IPS DF 6.9 (cell line): ENCODE results near the gene EEF1AKMT3.

ENCODE experiments used
- DNase-seq: peaks from one replicate; pipeline ENCODE4 v3.0.0-alpha.2; 2013; ENCODE audit warnings: low read depth, low spot score
- H3K27ac ChIP-seq: one replicate; pipeline ENCODE4 v1.5.1; 2013; ENCODE audit warnings: low read length, control low read depth
- H3K27me3 ChIP-seq: 2 replicates; pipeline ENCODE4 v1.6.1; 2013; ENCODE audit warnings: mild to moderate bottlenecking, low read length; ENCODE audit not compliant: control insufficient read depth, insufficient read depth
- H3K36me3 ChIP-seq: 2 replicates; pipeline ENCODE4 v1.6.1; 2013; ENCODE audit warnings: low read length; ENCODE audit not compliant: control insufficient read depth, insufficient read depth
- H3K4me1 ChIP-seq: 2 replicates; pipeline ENCODE4 v1.6.1; 2013; ENCODE audit warnings: low read length; ENCODE audit not compliant: control insufficient read depth, insufficient read depth
- H3K4me3 ChIP-seq: 2 replicates; pipeline ENCODE4 v1.5.1; 2013; ENCODE audit warnings: mild to moderate bottlenecking, low read length
- H3K9me3 ChIP-seq: 2 replicates; pipeline ENCODE4 v1.6.1; 2013; ENCODE audit warnings: low read length, inconsistent platforms; ENCODE audit not compliant: control insufficient read depth, insufficient read depth
- WGBS: extraction: QIAGEN DNeasy Blood & Tissue Kit; methylation state at CpG from one replicate; pipeline ENCODE4 v1.1.7; 2013; ENCODE audit warnings: mixed read lengths, missing lambda C conversion rate; ENCODE audit not compliant: insufficient read length, insufficient coverage; 5-methylcytosine and 5-hydroxymethylcytosine counted together

EEF1AKMT3 gene

DNA sequence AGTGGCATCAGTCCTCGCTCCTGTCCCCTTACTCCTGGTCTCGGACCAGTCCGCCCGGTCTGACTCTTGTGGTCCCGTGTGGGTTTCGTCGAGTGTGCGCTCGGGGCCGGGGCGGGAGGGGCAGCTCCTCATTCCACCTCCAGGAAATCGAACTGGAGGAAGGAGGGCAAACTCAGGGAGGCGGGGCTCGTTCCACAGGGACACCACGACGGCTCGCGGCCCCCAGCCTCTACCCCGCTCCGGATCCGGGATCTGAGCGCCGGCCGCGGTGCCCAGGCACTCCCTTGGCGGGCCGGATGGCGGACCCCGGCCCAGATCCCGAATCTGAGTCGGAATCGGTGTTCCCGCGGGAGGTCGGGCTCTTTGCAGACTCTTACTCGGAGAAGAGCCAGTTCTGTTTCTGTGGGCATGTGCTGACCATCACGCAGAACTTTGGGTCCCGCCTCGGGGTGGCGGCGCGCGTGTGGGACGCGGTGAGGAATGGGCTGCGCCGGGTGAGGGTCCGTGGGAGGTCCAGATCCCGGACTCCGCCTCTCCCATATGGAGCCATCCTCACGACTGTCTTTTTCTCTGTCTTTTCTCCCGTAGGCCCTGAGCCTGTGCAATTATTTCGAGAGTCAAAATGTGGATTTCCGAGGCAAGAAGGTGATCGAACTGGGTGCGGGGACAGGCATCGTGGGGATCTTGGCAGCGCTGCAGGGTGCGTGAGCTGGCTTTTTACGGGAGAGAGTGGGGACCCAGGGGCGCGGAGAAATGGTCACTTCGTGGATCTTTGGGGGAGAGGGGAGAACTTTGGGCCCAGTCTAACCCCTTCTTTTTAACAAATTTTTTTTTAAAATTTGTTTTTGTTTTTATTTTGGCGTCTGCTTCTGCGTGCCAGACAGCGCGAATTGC, at the start of gene EEF1AKMT3:
Gene EEF1AKMT3, plus strand, starts transcription at position 186 of the 894 bp plus-strand sequence. Its CDS starts 111 bp downstream, at position 297.
- H3K4me1 ChIP-seq, result peaks cover 1% of the 10 kb centered on the region; the same call in 1 of the 2 replicates
- H3K9me3 ChIP-seq, result no peaks in the 10 kb centered on the region
- peak within 1 kb of the TSS; percentile 85 for H3K4me3 ChIP-seq
- no peak within 1 kb of the TSS for H3K27ac ChIP-seq
- no peak for DNase-seq
- peaks cover 7% of the 10 kb centered on the region; the same call in 1 of the 2 replicates for H3K36me3 ChIP-seq
- no CpG with 5 or more reads among the region's 67 CpGs for WGBS
- H3K27me3 ChIP-seq, result no peaks in the 10 kb centered on the region

- Histone ChIP-seq H3K4me1 (peaks cover 8% of the 10 kb centered on the region), H3K27ac (no peak overlapping the region), H3K4me3 (no peak overlapping the region), H3K36me3 (no peaks in the 10 kb centered on the region; the same call in 1 of the 2 replicates), H3K27me3 (peaks cover 17% of the 10 kb centered on the region), H3K9me3 (no peaks in the 10 kb centered on the region)
- WGBS, result no CpG with 5 or more reads among the region's 11 CpGs
- DNase-seq, result no peak
Observed at GRCh38 chr12:57722716-57723629, 49.4 kb upstream of the EEF1AKMT3 start.

DNA sequence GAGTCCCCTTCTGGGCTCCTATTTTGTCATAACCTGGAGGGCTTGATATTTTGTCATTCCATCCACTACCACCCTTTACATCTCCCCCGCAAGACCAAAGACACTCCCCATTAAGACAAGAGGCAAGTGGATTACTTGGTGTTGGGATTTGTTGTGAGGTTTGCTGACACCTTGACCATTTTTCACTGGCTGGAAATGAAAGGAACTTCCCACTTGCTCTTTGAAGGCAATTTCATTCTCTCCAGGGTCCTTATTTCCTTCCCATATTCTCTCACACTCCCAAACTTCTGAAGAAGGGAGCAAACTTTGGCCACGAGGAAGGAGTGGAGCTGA, 48.8 kb upstream of the EEF1AKMT3 start:
- no peak overlapping the region for H3K27ac ChIP-seq
- H3K4me3 ChIP-seq, result no peak overlapping the region
- no peak for DNase-seq
- H3K9me3 ChIP-seq, result no peaks in the 10 kb centered on the region
- peaks cover 20% of the 10 kb centered on the region for H3K27me3 ChIP-seq
- WGBS, result no CpG with 5 or more reads among the region's 2 CpGs
- peaks cover 8% of the 10 kb centered on the region for H3K4me1 ChIP-seq
- H3K36me3 ChIP-seq, result no peaks in the 10 kb centered on the region; the same call in 1 of the 2 replicates

GRCh38 chr12:57724003-57724935, 48.1 kb upstream of the EEF1AKMT3 start:
- no peak overlapping the region for H3K4me3 ChIP-seq
- H3K36me3 ChIP-seq, result no peaks in the 10 kb centered on the region; the same call in 1 of the 2 replicates
- H3K27me3 ChIP-seq, result peaks cover 20% of the 10 kb centered on the region
- no peaks in the 10 kb centered on the region for H3K9me3 ChIP-seq
- DNase-seq, result no peak
- H3K4me1 ChIP-seq, result peaks cover 8% of the 10 kb centered on the region
- H3K27ac ChIP-seq, result no peak overlapping the region
- no CpG with 5 or more reads among the region's 12 CpGs for WGBS

DNA sequence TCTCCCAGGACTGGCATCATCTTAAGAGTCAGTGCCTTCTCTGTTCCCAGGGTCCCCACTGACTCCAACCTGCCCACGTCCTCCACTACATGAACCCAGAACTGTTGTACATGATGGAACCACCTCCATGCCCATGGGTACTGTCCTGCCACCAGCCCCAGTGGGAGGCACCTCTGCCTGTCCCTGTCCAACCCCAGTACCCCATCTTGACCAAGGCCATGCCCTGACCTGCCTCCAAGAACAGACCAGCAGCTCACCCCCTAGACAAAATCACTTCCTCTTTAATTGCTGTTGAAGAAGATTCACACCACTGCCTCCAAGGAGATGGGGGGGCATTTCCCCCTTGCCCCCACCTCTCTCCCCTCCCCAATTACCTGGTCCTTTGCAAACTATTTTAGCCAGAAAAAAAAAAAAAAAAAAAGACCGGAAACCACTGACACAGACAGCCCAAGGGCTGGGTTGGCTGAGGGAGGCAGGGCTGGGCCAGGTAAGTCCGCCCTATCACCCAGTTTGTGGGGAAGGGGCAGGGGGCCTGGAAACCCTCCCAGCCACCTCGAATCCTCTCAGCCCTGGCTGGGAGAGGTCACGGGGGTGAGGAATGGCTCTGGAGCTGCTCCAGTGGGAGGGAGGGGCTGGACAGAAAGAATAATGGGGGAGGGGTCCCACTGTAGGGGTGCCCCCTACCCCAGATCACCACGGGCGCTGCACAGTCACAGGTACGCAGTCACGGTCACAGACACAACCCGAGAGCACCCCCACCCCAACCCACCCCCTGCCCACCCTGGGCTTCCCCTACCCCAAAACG, 47.3 kb upstream of the EEF1AKMT3 start:
- H3K36me3 ChIP-seq, result no peaks in the 10 kb centered on the region; the same call in 1 of the 2 replicates
- peaks cover 8% of the 10 kb centered on the region for H3K4me1 ChIP-seq
- no peaks in the 10 kb centered on the region for H3K9me3 ChIP-seq
- H3K27me3 ChIP-seq, result peaks cover 23% of the 10 kb centered on the region
- no peak for DNase-seq
- no CpG with 5 or more reads among the region's 11 CpGs for WGBS
- H3K27ac ChIP-seq, result no peak overlapping the region
- H3K4me3 ChIP-seq, result no peak overlapping the region; the same call in 1 of the 2 replicates

DNA sequence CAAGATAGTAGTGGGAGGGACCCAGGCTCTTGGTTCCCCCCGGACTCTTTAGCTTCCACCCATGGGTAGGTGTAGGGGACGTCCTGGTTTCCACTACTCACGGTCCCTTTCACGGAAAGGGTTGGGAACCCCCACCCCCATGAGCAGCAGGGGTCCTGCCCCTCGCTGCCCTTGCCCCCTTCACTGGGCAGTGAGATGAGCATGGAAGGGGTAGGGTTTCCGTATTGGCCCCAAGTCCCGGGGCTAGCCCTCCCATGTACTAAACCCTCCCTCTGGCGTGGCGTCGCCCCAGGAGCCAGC, 46.6 kb upstream of the EEF1AKMT3 start:
- no peaks in the 10 kb centered on the region; the same call in 1 of the 2 replicates for H3K36me3 ChIP-seq
- peaks cover 25% of the 10 kb centered on the region for H3K27me3 ChIP-seq
- DNase-seq, result no peak
- peaks cover 8% of the 10 kb centered on the region for H3K4me1 ChIP-seq
- WGBS, result no CpG with 5 or more reads among the region's 10 CpGs
- H3K27ac ChIP-seq, result no peak overlapping the region
- no peaks in the 10 kb centered on the region for H3K9me3 ChIP-seq
- H3K4me3 ChIP-seq, result peak overlapping the region; percentile 39; the same call in 1 of the 2 replicates

DNA sequence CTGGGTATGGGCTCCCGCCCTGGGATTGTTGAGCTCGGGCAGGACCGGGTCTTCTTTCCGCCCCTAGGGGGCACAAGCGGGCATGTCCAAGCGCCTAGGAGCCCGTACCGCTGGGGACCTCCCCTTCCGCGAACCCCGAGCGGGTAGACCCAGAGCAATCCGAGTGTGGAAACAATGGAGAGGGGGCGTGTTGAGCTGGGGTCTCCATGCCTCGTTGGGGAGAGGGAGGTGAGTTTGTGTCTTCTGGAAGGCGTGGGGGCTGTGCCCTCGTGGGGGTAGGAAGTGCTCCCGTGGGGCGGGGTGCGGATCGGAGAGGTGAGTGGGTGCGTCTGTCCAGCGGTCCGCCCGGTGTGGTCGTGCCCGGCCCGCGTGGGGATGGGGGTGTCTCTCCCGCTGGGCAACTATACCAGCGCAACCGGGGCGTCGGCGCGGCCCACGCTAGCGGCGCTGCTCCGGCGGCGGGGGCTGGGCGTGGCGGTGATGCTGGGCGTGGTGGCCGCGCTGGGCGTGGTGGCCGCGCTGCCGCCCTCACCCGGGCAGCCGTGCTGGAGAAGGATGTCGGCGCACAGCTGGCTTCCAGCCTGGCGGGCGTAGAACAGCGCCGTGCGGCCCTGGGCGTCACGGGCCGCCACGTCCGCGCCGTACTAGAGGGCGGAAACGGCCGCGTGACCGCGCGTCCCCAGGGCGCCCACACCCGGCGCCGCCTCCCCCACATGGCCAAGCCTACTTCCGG, 46.1 kb upstream of the EEF1AKMT3 start:
- peaks cover 8% of the 10 kb centered on the region for H3K4me1 ChIP-seq
- H3K4me3 ChIP-seq, result peak overlapping the region; percentile 71; the same call in 1 of the 2 replicates
- peaks cover 25% of the 10 kb centered on the region for H3K27me3 ChIP-seq
- H3K27ac ChIP-seq, result no peak overlapping the region
- no peak for DNase-seq
- H3K9me3 ChIP-seq, result no peaks in the 10 kb centered on the region
- H3K36me3 ChIP-seq, result no peaks in the 10 kb centered on the region; the same call in 1 of the 2 replicates
- no CpG with 5 or more reads among the region's 79 CpGs for WGBS

- no peak for DNase-seq
Observed at GRCh38 chr12:57726884-57727757, 45.3 kb upstream of the EEF1AKMT3 start.

More at GRCh38 chr12:57726884-57727757, 45.3 kb upstream of the EEF1AKMT3 start:
- Histone ChIP-seq H3K4me3 (peak overlapping the region; percentile 71; the same call in 1 of the 2 replicates), H3K27ac (no peak overlapping the region), H3K36me3 (no peaks in the 10 kb centered on the region; the same call in 1 of the 2 replicates), H3K9me3 (no peaks in the 10 kb centered on the region), H3K27me3 (peaks cover 27% of the 10 kb centered on the region), H3K4me1 (peaks cover 8% of the 10 kb centered on the region)
- no CpG with 5 or more reads among the region's 76 CpGs for WGBS
